MCF 10A (cell line): Measurements from ENCODE around the gene ITGB5. TPM values are rescaled to one million over a fixed set of nuclear protein-coding genes. Genes with fewer than 3 reads are reported as not detected.
A peak's percentile ranks its signal among the peaks of the same experiment; 100 is the strongest.

Source experiments
- BruUV-seq: library from RNA; stranded (reverse); fragments of 400-500 nt; replicated peaks from 2 replicates; lab custom pipeline; 2021; lab: Mats Ljungman, UMichigan
- CTCF ChIA-PET: fragments of 300-600 bp; sonication (Branson Sonifier 250); formaldehyde crosslinking; extraction: SDS; loops from one replicate; lab custom pipeline; 2021; ENCODE audit warnings: antibody characterized with exemption, inconsistent platforms; lab: Yijun Ruan, JAX
- POLR2A ChIA-PET: fragments of 300-600, 350-650 bp; sonication (Branson Sonifier 250); formaldehyde crosslinking; extraction: SDS; loops from one replicate; lab custom pipeline; 2020; ENCODE audit warnings: antibody characterized with exemption, inconsistent platforms; lab: Yijun Ruan, JAX
- DNase-seq: peaks from one replicate; pipeline ENCODE4 v3.0.0-alpha.2; 2018; ENCODE audit not compliant: unreplicated experiment
- H3K27ac Mint-ChIP-seq: one replicate; pipeline ENCODE4 v1.8.0; 2022; ENCODE audit warnings: mild to moderate bottlenecking, low read depth, mixed read lengths; ENCODE audit not compliant: unreplicated experiment
- H3K27me3 Mint-ChIP-seq: one replicate; pipeline ENCODE4 v1.8.0; 2022; ENCODE audit warnings: mixed read lengths; ENCODE audit not compliant: insufficient read depth, unreplicated experiment
- H3K36me3 Mint-ChIP-seq: one replicate; pipeline ENCODE4 v1.8.0; 2022; ENCODE audit warnings: mild to moderate bottlenecking, moderate library complexity, mixed read lengths; ENCODE audit not compliant: insufficient read depth, unreplicated experiment
- H3K4me1 Mint-ChIP-seq: one replicate; pipeline ENCODE4 v1.8.0; 2022; ENCODE audit warnings: mixed read lengths; ENCODE audit not compliant: insufficient read depth, unreplicated experiment
- H3K4me3 Mint-ChIP-seq: one replicate; pipeline ENCODE4 v1.8.0; 2022; ENCODE audit warnings: mild to moderate bottlenecking, moderate library complexity, mixed read lengths; ENCODE audit not compliant: unreplicated experiment
- H3K9me3 Mint-ChIP-seq: one replicate; pipeline ENCODE4 v1.8.0; 2022; ENCODE audit warnings: mixed read lengths; ENCODE audit not compliant: unreplicated experiment
- intact Hi-C: fragments of 100-400 bp; cut with micrococcal nuclease; formaldehyde crosslinking; loops from 2 replicates; pipeline ENCODE4 v1.14.1; 2022
- total RNA-seq: library from RNA; stranded (reverse); gene quantifications from 2 replicates; pipeline ENCODE4 v1.2.3, GENCODE V29; 2022
- TF ChIP-seq, protein P1 (sequence below): fragments of 200-600 bp; IDR thresholded peaks from one replicate; pipeline ENCODE4 v1.8.0; 2022; ENCODE audit warnings: antibody characterized with exemption, mild to moderate bottlenecking; ENCODE audit not compliant: unreplicated experiment

The ITGB5 gene
- total RNA-seq, 1 experiment from 2014 or later = 101 TPM

DNA sequence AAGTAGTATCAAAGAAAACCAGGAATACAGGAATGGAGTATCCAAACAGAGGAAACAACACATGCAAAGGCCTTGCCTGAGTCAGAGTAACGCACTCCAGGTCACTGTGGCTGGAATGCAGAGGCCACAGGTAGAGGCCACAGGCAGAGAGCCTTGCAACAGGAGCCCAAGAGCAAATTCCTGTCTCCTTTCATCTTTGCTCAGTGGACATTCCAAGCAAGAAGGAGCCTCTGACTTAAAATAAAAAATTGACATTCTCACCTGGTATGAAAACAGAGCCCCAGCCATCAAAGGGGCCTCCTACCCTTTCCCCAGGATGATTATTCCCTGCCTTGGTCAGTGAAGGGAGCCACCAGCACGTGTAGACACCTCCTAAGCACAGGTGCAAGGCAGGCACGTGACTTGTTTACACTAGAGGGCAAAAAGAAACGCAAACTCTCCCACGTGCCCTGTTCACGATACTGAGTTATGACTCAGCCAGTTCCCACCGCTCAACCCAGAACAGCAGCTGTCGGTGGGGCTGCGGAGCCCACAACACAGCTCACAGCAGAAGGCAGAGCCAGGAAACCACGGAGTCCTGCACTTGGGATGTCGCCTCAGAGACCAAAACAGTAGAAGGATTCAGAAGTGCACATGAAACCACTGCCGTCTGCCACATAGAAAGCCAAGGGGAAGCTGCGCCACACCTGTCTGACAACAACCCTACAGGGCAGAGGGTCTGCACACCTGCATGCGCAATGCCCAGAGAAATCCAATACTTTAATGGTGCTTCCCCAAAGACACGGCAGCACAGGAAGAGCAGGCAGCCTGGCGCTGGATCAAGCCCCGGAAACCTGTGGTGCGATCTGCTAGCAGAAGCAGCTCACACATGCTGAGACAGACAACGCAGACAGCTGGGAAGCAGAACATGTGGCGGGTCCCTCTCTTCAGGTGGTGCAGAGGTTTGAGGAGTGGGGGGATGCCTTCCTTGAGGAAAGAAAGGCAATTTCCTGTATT is 52.1 kb downstream of the ITGB5 start:
- intact Hi-C loops = loop anchor here (2.0 to 5.0 kb wide), 2 partner anchors 42 to 52 kb away; partner anchors contain the start of gene ITGB5
- peaks cover 5% of the 10 kb centered on the region for H3K36me3 Mint-ChIP-seq

DNA sequence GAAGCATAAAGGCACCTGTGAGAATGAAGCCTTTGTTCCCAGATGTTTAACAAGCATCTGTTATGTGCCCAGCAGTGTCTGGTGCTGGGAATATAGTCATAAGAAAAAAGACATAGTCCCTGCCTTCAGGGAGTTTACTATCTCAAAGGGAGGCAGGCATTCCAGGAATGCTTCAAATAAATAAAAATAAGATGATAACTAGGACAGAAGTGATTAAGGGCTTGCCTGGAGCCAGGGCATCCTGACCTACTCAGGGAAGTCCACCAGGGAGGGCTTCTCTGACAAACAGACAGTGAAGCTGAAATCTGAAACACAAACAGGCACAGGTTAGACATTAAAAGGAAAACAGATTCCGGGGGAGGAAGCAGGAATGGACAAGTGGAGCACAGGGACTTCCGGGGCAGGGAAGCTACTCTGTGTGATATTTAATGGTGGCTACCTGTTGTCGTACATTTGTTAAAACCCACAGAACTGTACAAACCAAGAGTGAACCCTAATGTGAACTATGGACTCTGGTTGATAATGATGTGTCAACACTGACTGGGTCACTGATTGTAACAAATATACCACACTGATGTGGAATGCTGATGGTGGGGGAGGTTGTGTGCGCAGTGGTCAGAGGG is 53.3 kb downstream of the ITGB5 start:
- H3K4me3 Mint-ChIP-seq = no peak overlapping the region
- H3K27ac Mint-ChIP-seq = peak overlapping the region; percentile 54
- no peaks in the 10 kb centered on the region for H3K27me3 Mint-ChIP-seq
- H3K9me3 Mint-ChIP-seq = no peaks in the 10 kb centered on the region
- POLR2A ChIA-PET = interaction anchor here (0.9 to 1.1 kb wide), 2 partner anchors 11 to 53 kb away, joined by 4 read pairs; partner anchors contain the start of gene ITGB5
- CTCF ChIA-PET = no interaction called here
- peaks cover 8% of the 10 kb centered on the region for H3K36me3 Mint-ChIP-seq
- no peak for DNase-seq
- TF ChIP-seq, protein P1, sequence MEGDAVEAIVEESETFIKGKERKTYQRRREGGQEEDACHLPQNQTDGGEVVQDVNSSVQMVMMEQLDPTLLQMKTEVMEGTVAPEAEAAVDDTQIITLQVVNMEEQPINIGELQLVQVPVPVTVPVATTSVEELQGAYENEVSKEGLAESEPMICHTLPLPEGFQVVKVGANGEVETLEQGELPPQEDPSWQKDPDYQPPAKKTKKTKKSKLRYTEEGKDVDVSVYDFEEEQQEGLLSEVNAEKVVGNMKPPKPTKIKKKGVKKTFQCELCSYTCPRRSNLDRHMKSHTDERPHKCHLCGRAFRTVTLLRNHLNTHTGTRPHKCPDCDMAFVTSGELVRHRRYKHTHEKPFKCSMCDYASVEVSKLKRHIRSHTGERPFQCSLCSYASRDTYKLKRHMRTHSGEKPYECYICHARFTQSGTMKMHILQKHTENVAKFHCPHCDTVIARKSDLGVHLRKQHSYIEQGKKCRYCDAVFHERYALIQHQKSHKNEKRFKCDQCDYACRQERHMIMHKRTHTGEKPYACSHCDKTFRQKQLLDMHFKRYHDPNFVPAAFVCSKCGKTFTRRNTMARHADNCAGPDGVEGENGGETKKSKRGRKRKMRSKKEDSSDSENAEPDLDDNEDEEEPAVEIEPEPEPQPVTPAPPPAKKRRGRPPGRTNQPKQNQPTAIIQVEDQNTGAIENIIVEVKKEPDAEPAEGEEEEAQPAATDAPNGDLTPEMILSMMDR = no peak
- no TSS peak for BruUV-seq
- H3K4me1 Mint-ChIP-seq = peaks cover 51% of the 10 kb centered on the region
- intact Hi-C loops = loop anchor here (2.0 kb wide), 1 partner anchor 53 kb away; the partner anchor contains the start of gene ITGB5

More for the DNA sequence above, 52.1 kb downstream of the ITGB5 start:
- H3K4me1 Mint-ChIP-seq = peaks cover 51% of the 10 kb centered on the region
- peak; percentile 87 for DNase-seq
- H3K27ac Mint-ChIP-seq = peak overlapping the region; percentile 39
- CTCF ChIA-PET = interaction anchor here (1.0 to 2.1 kb wide), 5 partner anchors 10 to 74 kb away, joined by 3 to 7 read pairs (median 6); no protein-coding TSS in a partner anchor
- H3K4me3 Mint-ChIP-seq = peak overlapping the region; percentile 35
- TF ChIP-seq, protein P1 = no peak
- H3K27me3 Mint-ChIP-seq = no peaks in the 10 kb centered on the region
- POLR2A ChIA-PET = interaction anchor here (0.6 to 3.5 kb wide), 14 partner anchors 8 to 66 kb away, joined by 3 to 24 read pairs (median 4); partner anchors contain the start of gene ITGB5
- BruUV-seq = no TSS peak
- H3K9me3 Mint-ChIP-seq = no peaks in the 10 kb centered on the region

DNA sequence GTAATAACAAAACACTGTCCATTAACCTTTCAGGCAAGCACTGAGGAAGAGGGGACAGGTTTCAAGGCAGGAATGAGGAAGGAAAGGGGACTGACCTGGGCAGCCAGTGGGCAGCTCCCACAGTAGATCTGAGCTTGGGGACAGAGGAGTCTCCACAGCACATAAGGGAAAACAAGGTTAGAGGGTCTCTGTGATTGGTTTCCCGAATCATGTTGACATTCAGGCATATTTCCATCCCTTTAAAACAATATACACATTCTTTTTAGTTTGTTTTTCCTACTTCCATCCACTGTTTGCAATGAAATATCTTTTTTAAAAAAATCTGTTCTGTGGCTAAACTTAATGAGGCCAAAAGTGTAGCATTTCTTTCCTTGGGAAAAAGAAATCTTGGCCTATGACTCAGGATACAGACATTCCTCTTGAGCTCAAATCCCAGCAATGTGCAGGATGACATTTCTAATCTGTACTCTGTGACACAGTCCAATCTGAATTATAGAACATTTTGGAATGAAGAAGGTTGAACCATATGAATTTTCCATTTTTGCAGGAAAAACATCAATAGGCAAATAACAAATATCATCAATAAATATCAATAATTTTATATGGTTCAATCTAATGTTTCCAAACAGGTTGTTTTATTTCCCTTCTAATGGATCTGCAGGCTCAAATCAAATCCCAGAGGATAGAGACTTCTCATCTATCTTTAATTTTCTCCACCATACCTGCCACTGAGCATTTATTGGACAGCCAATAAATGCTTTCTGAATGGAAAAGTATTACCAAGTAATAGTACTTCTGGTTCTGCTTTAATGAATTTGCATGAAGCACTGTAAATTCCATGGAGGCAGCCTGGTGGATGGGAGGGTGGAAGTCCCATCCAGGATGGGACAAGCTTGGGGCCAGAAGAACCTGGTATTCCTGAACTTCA is 54.1 kb downstream of the ITGB5 start:
- intact Hi-C loops = no loop called here
- TF ChIP-seq, protein P1 = no peak
- Mint-ChIP-seq H3K27me3 (no peaks in the 10 kb centered on the region), H3K4me1 (peaks cover 48% of the 10 kb centered on the region), H3K4me3 (no peak overlapping the region), H3K36me3 (peaks cover 12% of the 10 kb centered on the region), H3K9me3 (no peaks in the 10 kb centered on the region), H3K27ac (no peak overlapping the region)
- no peak for DNase-seq
- ChIA-PET CTCF (interaction anchor here (0.6 kb wide), 1 partner anchor 673 kb away, joined by 5 read pairs; no protein-coding TSS in a partner anchor), POLR2A (interaction anchor here (0.9 to 1.1 kb wide), 2 partner anchors 12 to 54 kb away, joined by 4 read pairs; partner anchors contain the start of gene ITGB5)
- BruUV-seq = no TSS peak
